ENCODE data around the gene ARL2.
A peak's percentile ranks its signal among the peaks of the same experiment; 100 is the strongest.

The ARL2 gene

GRCh38 chr11:65013888-65014725 lies at the start of gene ARL2:
Gene ARL2, plus strand, starts transcription at chr11:65014160. Its CDS starts 48 bp downstream, at chr11:65014208.
- peak; percentile 84 for TF ChIP-seq CTCF (IDR thresholded peaks at IDR 0.05; ENCODE audit: control insufficient read depth, extremely low read depth, insufficient read depth)
- H3K4me3 ChIP-seq (ENCODE audit: low read depth, low read length), result peak within 1 kb of the TSS; percentile 79
- DNase-seq (ENCODE audit: low read depth), result peak; percentile 53

GRCh38 chr11:64967375-64967774 lies 46.6 kb upstream of the ARL2 start:
- no peak for DNase-seq (ENCODE audit: low read depth)
- H3K4me3 ChIP-seq (ENCODE audit: low read depth, low read length), result no peak overlapping the region
- no peak for TF ChIP-seq CTCF (IDR thresholded peaks at IDR 0.05; ENCODE audit: control insufficient read depth, extremely low read depth, insufficient read depth)

- no peak for DNase-seq (ENCODE audit: low read depth)
- no peak for TF ChIP-seq CTCF (IDR thresholded peaks at IDR 0.05; ENCODE audit: control insufficient read depth, extremely low read depth, insufficient read depth)
Observed at GRCh38 chr11:64969209-64969608, 44.8 kb upstream of the ARL2 start.

GRCh38 chr11:64970731-64971151 lies 43.2 kb upstream of the ARL2 start:
- no peak for DNase-seq (ENCODE audit: low read depth)
- no peak overlapping the region for H3K4me3 ChIP-seq (ENCODE audit: low read depth, low read length)
- TF ChIP-seq CTCF (IDR thresholded peaks at IDR 0.05; ENCODE audit: control insufficient read depth, extremely low read depth, insufficient read depth), result no peak

More at GRCh38 chr11:64969209-64969608, 44.8 kb upstream of the ARL2 start:
- no peak overlapping the region for H3K4me3 ChIP-seq (ENCODE audit: low read depth, low read length)

GRCh38 chr11:64971421-64972233 lies 42.3 kb upstream of the ARL2 start, which contains the start of gene MAJIN:
Gene MAJIN, minus strand, starts transcription at chr11:64972108. Its CDS starts 12,703 bp downstream, at chr11:64959405.
- H3K4me3 ChIP-seq (ENCODE audit: low read depth, low read length), result peak within 1 kb of the TSS; percentile 50
- no peak for TF ChIP-seq CTCF (IDR thresholded peaks at IDR 0.05; ENCODE audit: control insufficient read depth, extremely low read depth, insufficient read depth)
- peak; percentile 35 for DNase-seq (ENCODE audit: low read depth)

- no peak overlapping the region for H3K4me3 ChIP-seq (ENCODE audit: low read depth, low read length)
- no peak for TF ChIP-seq CTCF (IDR thresholded peaks at IDR 0.05; ENCODE audit: control insufficient read depth, extremely low read depth, insufficient read depth)
- DNase-seq (ENCODE audit: low read depth), result no peak
Observed at GRCh38 chr11:64974124-64974523, 39.8 kb upstream of the ARL2 start.
